GM21367 (cell line): Measurements from ENCODE around the gene TLE4.

ENCODE experiments used
- ATAC-seq: cut with Tn5 transposase; IDR thresholded peaks from one replicate; pipeline ENCODE4 v1.9.1; 2021; ENCODE audit not compliant: unreplicated experiment

Gene TLE4

DNA sequence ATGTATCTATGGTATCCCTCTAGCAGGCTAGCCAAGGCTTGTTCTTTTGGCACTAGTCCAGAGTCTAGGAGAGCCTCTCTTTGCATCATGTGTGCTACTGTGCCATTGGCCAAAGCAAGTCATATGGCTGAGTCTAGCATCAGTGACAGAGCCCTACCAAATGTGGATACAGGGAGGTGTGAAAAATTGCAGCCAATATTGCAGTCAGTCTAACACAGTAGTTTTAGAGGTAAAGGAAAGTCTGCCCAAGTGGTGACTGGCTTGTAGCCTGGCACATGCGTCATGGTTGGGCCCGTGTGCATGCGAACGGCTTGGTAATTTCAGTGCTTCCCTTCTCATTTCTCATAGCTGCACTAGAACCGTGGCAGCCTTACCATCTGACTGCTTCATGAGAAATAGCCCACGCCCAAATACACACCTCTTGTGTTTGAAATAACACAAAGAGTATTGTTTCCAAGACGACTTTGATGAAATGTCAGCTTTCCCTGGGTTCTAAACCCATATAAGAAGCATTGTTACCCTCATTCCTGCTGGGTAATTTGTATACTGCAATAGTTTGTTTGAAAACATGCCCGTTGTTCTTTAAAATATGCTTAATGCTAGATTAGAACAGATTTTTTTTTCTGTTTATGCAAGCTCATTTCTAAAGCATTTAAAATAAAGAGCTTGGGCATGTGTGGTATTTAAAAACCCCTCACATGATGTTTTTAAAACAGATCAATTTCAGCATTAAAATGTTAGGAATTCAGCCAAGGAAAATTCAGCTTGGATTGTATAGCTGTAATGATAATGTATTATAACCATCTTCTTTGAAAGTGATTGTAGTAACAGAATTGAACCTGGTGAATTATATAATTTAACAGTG lies 113.2 kb downstream of the TLE4 start:
- no peak for ATAC-seq

DNA sequence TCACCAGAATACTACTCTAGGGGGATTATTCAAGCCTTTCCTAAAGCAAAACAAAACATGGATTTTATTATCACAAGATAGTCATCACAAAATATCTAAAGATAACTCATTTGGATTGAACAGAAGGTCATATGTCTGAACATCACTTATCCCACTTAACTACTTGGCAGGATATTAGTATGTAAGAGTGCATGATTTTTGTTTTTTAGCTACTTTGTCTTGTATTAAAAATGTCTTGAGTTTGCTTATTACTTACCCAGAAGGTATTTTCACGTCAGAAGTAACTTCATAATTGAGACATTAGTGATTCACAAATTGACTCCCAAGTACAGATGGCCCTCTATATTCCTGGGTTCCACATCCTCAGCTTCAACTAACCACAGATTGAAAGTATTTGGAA lies 113.8 kb downstream of the TLE4 start:
- no peak for ATAC-seq

DNA sequence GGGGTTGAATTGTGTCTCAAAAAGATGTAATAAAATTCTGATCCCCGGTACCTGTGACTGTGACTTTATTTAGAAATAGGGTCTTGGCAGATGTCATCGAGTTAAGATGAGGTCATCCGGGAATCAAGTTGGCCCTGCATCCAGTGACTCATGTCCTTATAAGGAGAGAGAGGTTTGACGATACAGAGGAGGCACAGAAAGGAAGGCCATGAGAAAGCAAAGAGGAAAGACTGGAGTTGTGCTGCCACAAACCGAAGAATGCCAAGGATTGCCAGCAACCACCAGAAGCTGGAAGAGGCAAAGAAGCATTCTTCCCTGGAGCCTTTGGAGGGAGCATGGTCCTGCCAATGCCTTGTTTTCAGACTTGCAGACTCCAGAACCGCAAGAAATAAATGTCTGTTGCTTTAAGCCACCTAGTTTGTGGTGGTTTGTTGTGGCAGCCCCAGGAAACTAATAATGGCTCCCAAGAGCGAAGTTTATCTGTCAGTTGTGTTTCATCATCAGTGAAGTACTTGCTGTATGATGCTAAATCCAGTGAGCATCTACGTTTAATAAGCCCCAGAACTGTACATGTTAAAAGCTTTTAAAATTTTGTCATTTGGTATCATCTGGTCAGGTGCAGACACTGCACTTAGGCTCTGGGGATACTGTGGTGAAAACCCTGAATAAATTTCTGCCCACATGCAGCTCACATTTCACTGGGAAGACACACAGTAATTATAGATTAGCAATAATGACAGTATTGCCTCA lies 114.8 kb downstream of the TLE4 start:
- no peak for ATAC-seq

- no peak for ATAC-seq
Observed at GRCh38 chr9:79687131-79687447, 115.3 kb downstream of the TLE4 start.

GRCh38 chr9:79688363-79688762 lies 116.6 kb downstream of the TLE4 start:
- no peak for ATAC-seq

- ATAC-seq: no peak
Observed at GRCh38 chr9:79689576-79689975, 117.8 kb downstream of the TLE4 start.

DNA sequence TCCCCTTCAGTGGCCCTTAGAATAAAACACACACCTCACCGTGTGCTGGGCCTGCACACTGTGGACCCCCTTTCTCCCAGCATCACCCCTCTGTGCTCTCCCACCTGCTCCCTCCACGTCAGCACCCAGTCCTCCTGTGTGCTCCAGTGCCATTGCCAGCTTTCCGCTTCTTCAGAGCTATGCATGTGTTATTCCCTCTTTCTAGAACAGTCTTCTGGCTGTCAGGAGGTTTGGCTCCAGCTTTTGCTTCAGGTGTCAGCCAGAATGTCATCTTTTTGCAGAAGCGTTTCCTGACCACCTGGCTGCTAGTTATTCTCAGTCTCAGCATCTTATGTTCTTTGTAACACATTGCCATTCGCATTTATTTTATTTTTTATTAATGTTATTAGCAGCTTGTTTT lies 119.7 kb downstream of the TLE4 start:
- no peak for ATAC-seq

DNA sequence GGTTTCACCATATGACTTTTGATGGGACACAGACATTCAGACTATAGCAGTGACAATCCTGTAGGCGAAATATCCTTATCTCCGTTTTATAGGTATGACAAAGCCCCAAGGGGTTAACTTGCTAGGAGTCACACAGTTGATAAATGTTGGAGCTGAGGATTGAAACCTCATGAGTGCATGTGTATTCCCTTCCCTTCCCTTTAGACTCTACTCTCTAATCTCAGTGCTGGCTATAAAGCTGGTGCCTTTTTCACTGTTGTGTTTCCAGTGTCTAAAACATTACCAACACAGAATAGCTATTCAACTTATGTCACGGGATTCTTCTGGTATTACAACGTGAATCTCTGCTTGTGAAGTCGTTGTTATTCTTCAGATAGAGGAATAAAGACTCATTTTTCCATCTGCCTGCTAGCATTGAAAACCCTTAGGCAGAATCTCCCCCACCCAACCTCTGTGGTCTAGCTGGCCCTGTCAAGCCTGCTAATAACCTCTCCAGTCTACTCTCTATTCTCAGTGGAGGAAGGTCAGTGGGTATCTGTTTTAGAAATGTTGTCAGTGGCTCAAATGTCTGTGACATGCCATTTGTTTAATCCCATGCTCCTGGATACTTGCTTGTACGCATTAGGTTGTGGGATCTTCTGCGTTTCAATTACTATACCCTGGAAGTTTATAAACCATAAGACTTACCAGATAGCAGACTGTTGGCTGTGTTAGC lies 121.2 kb downstream of the TLE4 start:
- no peak for ATAC-seq

GRCh38 chr9:79693750-79694149 lies 122.0 kb downstream of the TLE4 start:
- ATAC-seq: no peak

DNA sequence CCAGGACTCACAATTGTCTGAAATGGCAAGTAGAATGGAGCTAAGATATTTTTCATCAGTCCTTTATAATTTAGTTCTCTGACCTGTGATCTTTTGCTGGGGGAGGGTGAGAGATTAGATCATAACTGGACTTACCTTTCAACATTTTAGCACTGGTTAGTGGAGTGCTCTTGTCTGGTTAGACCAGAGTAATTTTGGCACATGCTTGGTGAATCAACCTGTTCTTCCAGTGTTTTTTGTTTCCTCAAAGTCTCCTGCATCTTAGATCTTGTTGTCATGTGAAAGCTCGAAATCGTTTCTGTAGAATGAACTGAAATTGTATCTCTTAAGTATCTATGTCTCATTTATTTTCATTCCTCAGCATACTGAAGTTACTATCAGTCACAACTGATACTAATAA lies 122.4 kb downstream of the TLE4 start:
- ATAC-seq: no peak

DNA sequence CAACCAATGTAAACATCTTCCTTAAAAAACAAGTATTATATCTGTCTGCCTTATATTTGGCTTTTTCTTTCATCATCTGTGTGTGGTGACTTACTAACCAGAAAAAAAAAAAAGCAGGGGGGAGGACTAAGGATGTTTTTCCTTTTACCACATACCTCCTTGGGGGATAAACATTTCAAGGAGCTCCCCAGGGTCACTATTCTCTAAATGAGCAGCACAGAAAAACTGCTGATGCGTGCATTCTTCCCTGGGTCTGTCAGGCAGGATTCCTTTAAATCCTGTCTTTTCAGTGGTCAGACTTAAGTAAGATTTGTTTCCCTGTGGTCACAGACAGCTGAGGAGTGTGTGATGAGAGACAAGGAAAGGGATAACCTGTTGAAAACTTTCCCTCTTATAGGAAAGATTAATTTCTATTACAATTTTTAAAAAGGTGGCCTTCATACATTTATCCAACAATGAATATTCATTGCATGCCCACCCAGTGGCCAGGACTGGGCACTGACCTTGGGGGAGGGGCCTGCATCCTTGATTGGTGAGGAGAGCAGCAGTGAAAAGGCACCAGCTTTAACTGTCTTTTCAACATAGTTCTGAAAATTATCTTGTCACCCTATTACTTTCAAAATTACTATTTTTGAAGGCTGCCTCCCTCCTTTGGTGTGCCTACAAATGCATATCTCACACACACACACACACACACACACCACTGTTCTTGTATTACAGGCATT lies 123.1 kb downstream of the TLE4 start:
- ATAC-seq: no peak

GRCh38 chr9:79695531-79696175 lies 123.9 kb downstream of the TLE4 start:
- ATAC-seq: no peak

- no peak for ATAC-seq
Observed at GRCh38 chr9:79698967-79699366, 127.2 kb downstream of the TLE4 start.

GRCh38 chr9:79699479-79699878 lies 127.7 kb downstream of the TLE4 start:
- no peak for ATAC-seq

DNA sequence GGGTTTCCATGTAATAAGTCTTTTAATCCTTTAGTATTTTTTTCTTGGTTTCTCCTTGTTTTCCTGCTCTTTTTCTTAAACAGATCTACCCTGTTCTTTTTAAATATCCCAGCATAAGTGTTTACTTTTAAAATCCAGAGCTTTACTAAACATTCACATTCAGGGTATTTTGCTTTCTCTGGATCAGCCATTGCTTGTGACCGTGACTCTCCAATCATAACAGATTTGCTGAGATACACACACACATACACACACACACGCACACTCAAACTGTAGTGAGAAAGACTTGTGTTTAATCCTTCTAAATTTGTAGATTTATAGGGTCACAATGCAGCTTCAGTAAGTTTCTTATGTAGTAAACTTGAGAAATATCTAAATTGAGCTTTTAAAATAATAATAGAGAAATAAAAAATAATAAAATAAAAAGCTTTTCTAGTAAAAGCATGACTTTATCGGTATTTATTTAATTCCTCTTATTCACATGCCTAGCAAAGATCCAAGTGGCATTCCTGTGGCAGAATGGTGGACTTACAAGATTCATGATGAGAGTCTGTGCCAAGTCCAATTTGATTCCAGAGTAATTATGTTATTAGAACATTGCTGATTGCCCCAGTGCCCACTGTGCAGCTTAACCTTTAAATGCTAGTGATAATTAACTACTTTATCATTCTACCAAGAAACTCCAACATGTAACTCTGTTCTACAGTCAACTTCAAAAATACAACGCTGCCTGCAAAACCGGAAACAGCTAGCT lies 129.0 kb downstream of the TLE4 start:
- ATAC-seq: no peak

GRCh38 chr9:79701651-79702050 lies 129.9 kb downstream of the TLE4 start:
- no peak for ATAC-seq

DNA sequence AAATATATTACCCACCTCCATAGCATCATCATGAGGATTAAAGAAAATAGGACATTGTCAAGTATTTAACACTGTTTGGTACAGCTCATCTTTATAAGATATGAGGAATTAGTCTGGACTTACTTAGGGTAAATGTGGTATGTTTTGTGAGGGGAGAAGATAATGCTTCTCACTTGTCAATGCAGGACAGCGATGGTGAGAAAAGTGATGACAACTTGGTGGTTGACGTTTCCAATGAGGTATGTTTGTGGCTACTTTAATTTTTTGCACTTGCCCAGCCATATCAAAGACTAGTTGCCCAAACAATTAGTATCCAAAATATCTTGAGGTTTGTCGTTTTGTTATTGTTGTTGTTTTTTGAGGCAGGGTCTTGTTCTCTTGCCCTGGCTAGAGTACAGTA lies 133.9 kb downstream of the TLE4 start:
- no peak for ATAC-seq

GRCh38 chr9:79706512-79706911 lies 134.7 kb downstream of the TLE4 start:
- ATAC-seq: no peak

GRCh38 chr9:79707589-79707988 lies 135.8 kb downstream of the TLE4 start:
- ATAC-seq: no peak

GRCh38 chr9:79708541-79708940 lies 136.8 kb downstream of the TLE4 start:
- ATAC-seq: no peak
